Psoas muscle (tissue), 8 donors: ENCODE measurements around the gene ZFAND6. TPM values are rescaled to one million over a fixed set of nuclear protein-coding genes. Genes with fewer than 3 reads are reported as not detected.

Source experiments
- ATAC-seq, 4 donors: fragments of 200-7000 bp; cut with Tn5 transposase; one replicate each; pipeline ENCODE4 v1.9.1; 2020; ENCODE audit warnings: moderate library complexity in 3 of 4, mild to moderate bottlenecking in 2 of 4
- DNase-seq, 2 donors: peaks; one replicate each; pipeline ENCODE4 v3.0.0-alpha.2; 2020
- H3K27ac ChIP-seq: fragments of 200-600 bp; one replicate; pipeline ENCODE4 v1.8.0; 2022
- H3K27me3 ChIP-seq, 3 donors: fragments of 200-600 bp in 1 of 3; one replicate each; pipeline versions ENCODE4 v1.6.1 to v1.8.0; 2013 to 2022; ENCODE audit warnings: low read length in 2 of 3, mild to moderate bottlenecking in 2 of 3, moderate library complexity in 1 of 3; ENCODE audit not compliant: insufficient read depth in 3 of 3
- H3K36me3 ChIP-seq, 2 donors: fragments of 200-600 bp in 1 of 2; one replicate each; pipeline versions ENCODE4 v1.6.1 to v1.8.0; 2013 to 2022; ENCODE audit warnings: low read depth in 1 of 2, mild to moderate bottlenecking in 1 of 2, moderate library complexity in 1 of 2; ENCODE audit not compliant: insufficient read depth in 1 of 2
- H3K4me1 ChIP-seq: fragments of 200-600 bp; one replicate; pipeline ENCODE4 v1.8.0; 2022
- H3K4me3 ChIP-seq: fragments of 200-600 bp; one replicate; pipeline ENCODE4 v1.8.0; 2022; ENCODE audit warnings: mild to moderate bottlenecking
- H3K9me3 ChIP-seq: fragments of 200-600 bp; one replicate; pipeline ENCODE4 v1.8.0; 2022
- WGBS, 3 donors: extraction: QIAGEN DNeasy Blood & Tissue Kit; methylation state at CpG; one replicate each; pipeline versions ENCODE4 v1.1.6 to v1.1.7; 2013; 5-methylcytosine and 5-hydroxymethylcytosine counted together
- intact Hi-C, 2 donors: fragments of 100-400 bp; cut with DNase I; formaldehyde crosslinking; loops; one replicate each; pipeline versions ENCODE4 v1.11.0 to v1.14.2; 2022
- polyA plus RNA-seq, 3 donors: library from polyadenylated mRNA; stranded (reverse); fragments of 200-250 nt; gene quantifications; one replicate each; pipeline ENCODE4 v1.2.3, GENCODE V29; 2013
- total RNA-seq, 4 donors: library from RNA; stranded (reverse); fragmentation: NEBNext Ultra II Directional in 2 of 4; extraction: Animal tissue kit (Norgen Biotek cat#: 25700) in 2 of 4; gene quantifications; one replicate each; pipeline versions ENCODE4 v1.2.1 to v1.2.4, GENCODE V29; 2021 to 2023
- TF ChIP-seq, protein P1 (sequence below): fragments of 200-600 bp; IDR thresholded peaks from one replicate; pipeline ENCODE4 v1.8.0; 2022; ENCODE audit warnings: antibody characterized with exemption
- donor health status: healthy with polysubstance abuse.
- donor health status: DM: no; HTN: no; CAD: no; lungs with moderate emphysema.
- donor health status: Bipolar disorder and iron deficiency.
- donor health status: healthy.
- donor health status: DM: yes; HTN: yes; CAD: no.
- donor health status: DM: no; HTN: no; CAD: no.
- donor health status: DM: no; HTN: no; CAD: no.
- donor health status: DM: yes; HTN: yes; CAD: no.

The ZFAND6 gene
- total and polyA plus RNA-seq, 7 donors, result 66.3 to 125 (median 78.8) TPM

DNA sequence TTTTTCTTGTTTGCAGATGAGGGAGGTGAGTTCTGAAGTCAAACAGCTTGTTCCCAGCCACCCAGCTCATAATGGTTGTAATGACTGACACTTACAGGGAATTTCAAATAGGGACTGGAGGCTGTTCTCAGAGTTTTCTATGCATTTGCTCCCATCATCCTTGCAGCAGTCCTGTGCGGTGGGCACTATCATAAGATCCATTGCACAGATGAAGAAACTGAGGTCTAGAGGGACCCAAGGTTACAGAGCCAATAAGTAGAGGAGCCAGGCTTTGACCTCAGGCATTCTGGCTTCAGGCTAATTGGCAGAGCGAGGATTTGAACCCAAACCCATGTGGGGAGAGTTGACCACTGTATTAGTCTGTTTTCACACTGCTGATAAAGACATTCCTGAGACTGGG, 125.7 kb downstream of the ZFAND6 start:
- H3K36me3 ChIP-seq, result peaks cover 0 to 42% of the 10 kb centered on the region in 2 donors
- DNase-seq, result no peak
- TF ChIP-seq, protein P1, sequence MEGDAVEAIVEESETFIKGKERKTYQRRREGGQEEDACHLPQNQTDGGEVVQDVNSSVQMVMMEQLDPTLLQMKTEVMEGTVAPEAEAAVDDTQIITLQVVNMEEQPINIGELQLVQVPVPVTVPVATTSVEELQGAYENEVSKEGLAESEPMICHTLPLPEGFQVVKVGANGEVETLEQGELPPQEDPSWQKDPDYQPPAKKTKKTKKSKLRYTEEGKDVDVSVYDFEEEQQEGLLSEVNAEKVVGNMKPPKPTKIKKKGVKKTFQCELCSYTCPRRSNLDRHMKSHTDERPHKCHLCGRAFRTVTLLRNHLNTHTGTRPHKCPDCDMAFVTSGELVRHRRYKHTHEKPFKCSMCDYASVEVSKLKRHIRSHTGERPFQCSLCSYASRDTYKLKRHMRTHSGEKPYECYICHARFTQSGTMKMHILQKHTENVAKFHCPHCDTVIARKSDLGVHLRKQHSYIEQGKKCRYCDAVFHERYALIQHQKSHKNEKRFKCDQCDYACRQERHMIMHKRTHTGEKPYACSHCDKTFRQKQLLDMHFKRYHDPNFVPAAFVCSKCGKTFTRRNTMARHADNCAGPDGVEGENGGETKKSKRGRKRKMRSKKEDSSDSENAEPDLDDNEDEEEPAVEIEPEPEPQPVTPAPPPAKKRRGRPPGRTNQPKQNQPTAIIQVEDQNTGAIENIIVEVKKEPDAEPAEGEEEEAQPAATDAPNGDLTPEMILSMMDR, result no peak
- intact Hi-C loops, result no loop called here
- no peak overlapping the region for H3K4me3 ChIP-seq
- ATAC-seq, result no peak
- no peaks in the 10 kb centered on the region for H3K9me3 ChIP-seq
- peaks cover 21% of the 10 kb centered on the region for H3K4me1 ChIP-seq
- 97 to 100% (median 98%) methylated on average over 2 of the region's 2 CpGs for WGBS, 3 donors
- no peak overlapping the region for H3K27ac ChIP-seq
- H3K27me3 ChIP-seq, result no peaks in the 10 kb centered on the region

DNA sequence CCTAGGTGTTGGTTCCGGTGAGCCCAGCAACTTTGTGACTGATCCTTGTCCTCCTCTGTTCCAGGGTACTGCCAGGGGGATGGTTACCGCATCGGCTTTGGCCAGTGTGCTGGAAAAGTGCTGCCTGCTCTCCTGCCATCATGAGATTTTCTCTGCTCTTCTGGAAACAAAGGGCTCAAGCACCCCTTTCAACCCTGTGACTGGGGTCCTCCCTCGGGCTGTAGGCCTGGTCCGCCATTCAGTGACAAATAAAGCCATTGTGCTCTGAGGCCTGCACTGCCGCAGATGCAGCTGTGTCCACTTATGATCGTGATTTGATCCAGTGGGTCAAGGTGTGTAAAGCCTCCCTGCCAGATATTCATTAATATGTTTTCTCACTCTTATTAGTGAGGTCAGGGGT, 126.6 kb downstream of the ZFAND6 start:
- Histone ChIP-seq H3K27me3 (no peaks in the 10 kb centered on the region), H3K4me1 (peaks cover 21% of the 10 kb centered on the region), H3K27ac (no peak overlapping the region), H3K4me3 (no peak overlapping the region), H3K9me3 (no peaks in the 10 kb centered on the region), H3K36me3 (peaks cover 0 to 33% of the 10 kb centered on the region in 2 donors)
- DNase-seq, result no peak
- intact Hi-C loops, result no loop called here
- TF ChIP-seq, protein P1, result no peak
- ATAC-seq, result no peak
- WGBS, 3 donors, result 92 to 97% (median 93%) methylated on average over 7 of the region's 7 CpGs

- no peak for DNase-seq
- 92 to 100% (median 94%) methylated on average over 1 of the region's 1 CpG for WGBS, 3 donors
- Histone ChIP-seq H3K27ac (no peak overlapping the region), H3K27me3 (no peaks in the 10 kb centered on the region), H3K4me1 (peaks cover 21% of the 10 kb centered on the region), H3K9me3 (no peaks in the 10 kb centered on the region), H3K4me3 (no peak overlapping the region), H3K36me3 (peaks cover 0 to 28% of the 10 kb centered on the region in 2 donors)
- no peak for ATAC-seq
- intact Hi-C loops, result no loop called here
- TF ChIP-seq, protein P1, result no peak
These were observed 127.1 kb downstream of the ZFAND6 start for GRCh38 chr15:80186597-80186996.

Other genes starting within 250 kb of the ZFAND6 start
- 10 to 100 TPM in 3 of 4 donors, 1 to 10 TPM in 1; 7.8 to 17.1 (median 15.2) TPM for gene MTHFS, start 162.7 kb upstream of the ZFAND6 start, total RNA-seq
- gene MTHFS, start 162.7 kb upstream of the ZFAND6 start, polyA plus RNA-seq, result 10 to 100 TPM; 16.2 to 30.5 (median 19.7) TPM
- gene BCL2A1, start 88.5 kb upstream of the ZFAND6 start, total RNA-seq, result 1 to 10 TPM in 3 of 4 donors, not detected in 1; 1.0 to 1.2 (median 1.1) TPM
- gene BCL2A1, start 88.5 kb upstream of the ZFAND6 start, polyA plus RNA-seq, result 1 to 10 TPM in 1 of 3 donors, under 1 TPM in 2; 0.18 to 1.2 (median 0.25) TPM
- gene FAH, start 93.3 kb downstream of the ZFAND6 start, total RNA-seq, result 10 to 100 TPM; 14.0 to 60.2 (median 35.7) TPM
- 10 to 100 TPM in 2 of 3 donors, 1 to 10 TPM in 1; 9.1 to 20.7 (median 11.3) TPM for gene FAH, start 93.3 kb downstream of the ZFAND6 start, polyA plus RNA-seq
- gene CTXND1, start 192.5 kb downstream of the ZFAND6 start, total RNA-seq, result under 1 TPM in 2 of 4 donors, not detected in 2; 0.04 to 0.07 TPM
- under 1 TPM in 2 of 3 donors, not detected in 1; 0.01 to 0.04 TPM for gene CTXND1, start 192.5 kb downstream of the ZFAND6 start, polyA plus RNA-seq